GM18507 (cell line): ENCODE results near the gene SERF1A.
"Not testable (repeated sequence)": the region's sequence is repeated elsewhere in the genome, so short reads cannot be mapped to it uniquely, and the experiment has no call there.

Experiments used
- DNase-seq: peaks from one replicate; pipeline ENCODE4 v3.0.0; 2011; ENCODE audit warnings: low read depth; ENCODE audit not compliant: insufficient read length; ENCODE audit errors: extremely low spot score
- FAIRE-seq: peaks from 2 replicates; lab custom pipeline; 2011; peaks lifted over from hg19 to GRCh38; lab: Jason Lieb, UNC

Gene SERF1A

GRCh38 chr5:70900533-70901271 lies at the start of gene SERF1A:
Gene SERF1A (plus strand): TSS chr5:70900669. CDS start chr5:70900870, 201 bp downstream.
- FAIRE-seq: peak; percentile 75
- DNase-seq: not testable (repeated sequence)

DNA sequence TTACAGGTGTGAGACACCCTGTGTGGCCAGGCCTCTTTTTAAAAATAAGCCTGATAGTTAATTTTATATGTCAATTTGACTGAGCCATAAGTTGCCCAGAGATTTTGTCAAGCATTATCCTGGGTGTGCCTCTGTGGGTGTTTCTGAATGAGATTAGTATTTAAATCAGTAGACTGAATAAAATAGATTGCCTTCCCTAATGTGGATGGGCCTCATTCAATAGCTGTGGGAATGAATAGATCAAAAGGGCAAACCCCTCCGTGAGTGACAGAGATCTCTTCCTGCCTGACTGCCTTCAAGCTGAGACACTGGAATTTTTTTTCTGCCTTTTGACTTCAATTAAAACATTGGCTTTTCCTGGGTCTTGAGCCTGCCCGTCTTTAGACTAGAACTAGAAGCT lies 33.7 kb upstream of the SERF1A start:
- not testable (repeated sequence) for FAIRE-seq, DNase-seq

DNA sequence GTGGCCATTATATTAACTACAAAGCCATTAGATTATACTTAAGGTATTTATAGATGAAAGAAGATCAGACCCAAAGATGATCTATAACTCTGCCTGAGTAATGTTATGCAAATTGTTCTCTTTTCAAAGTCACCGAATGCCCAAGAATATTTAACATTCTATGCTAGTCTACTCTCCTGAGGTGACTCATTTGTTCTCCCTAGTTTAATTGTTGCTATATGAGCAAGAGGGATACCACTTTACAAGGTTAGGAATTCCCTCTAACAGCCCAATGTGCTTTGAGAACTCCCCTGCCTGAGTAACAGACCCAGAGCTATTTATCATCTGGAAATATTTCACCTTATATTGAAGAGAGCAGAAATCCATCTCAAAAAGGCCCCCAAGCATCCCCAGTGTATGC lies 29.8 kb upstream of the SERF1A start:
- FAIRE-seq, DNase-seq: not testable (repeated sequence)

GRCh38 chr5:70896076-70896475 lies 4.4 kb upstream of the SERF1A start:
- DNase-seq, FAIRE-seq: not testable (repeated sequence)

DNA sequence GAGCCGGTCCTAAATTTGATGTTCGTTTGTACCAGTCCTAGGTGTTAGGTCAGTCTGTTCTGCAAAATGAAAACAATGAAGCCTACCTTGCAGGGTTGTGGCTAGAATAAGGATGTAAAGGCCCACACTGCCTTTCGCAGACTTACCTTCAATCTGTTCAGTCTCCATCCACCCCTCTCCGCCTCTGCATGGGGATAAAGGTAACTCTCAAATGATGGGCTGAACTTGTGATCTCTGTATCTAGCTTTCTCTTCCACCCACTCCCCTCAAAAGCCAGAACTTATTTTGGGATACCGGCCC lies 753 bp downstream of the SERF1A start:
- peak; percentile 46 for FAIRE-seq

GRCh38 chr5:70906624-70907023 lies 6.2 kb downstream of the SERF1A start:
- not testable (repeated sequence) for FAIRE-seq, DNase-seq

More for the DNA sequence above, 753 bp downstream of the SERF1A start:
- not testable (repeated sequence) for DNase-seq

DNA sequence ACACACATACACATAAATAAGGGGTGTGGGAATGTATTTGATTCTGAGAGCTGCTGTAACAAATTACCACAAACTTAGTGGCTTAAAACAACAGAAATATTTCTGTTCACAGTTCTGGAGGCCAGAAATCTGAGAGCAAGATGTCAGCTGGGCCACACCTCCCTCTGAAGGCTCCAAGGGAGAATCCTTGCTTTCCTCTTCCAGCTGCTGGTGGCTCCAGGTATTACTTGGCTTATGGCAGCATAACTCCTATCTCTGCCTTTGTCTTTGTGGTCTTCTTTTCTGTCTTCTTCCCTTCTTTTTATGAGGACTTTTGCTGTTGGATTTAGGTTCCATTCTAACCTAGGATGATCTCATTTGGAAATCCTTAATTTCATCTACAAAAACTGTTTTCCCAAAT lies 16.4 kb downstream of the SERF1A start:
- not testable (repeated sequence) for DNase-seq, FAIRE-seq

DNA sequence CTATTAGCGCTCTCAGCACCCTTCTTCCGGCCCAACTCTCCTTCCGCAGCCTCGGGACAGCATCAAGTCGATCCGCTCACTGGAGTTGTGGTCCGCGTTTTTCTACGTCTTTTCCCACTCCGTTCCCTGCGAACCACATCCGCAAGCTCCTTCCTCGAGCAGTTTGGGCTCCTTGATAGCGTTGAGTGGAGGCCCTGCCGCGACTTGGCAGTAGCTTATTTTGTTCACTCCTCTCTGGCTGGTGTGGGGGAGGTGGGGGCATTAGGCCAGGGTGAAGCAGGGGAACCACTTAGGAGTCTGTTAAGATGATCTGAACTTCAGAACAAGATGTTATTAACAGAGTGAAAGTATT lies 24.7 kb downstream of the SERF1A start:
- not testable (repeated sequence) for DNase-seq, FAIRE-seq

GRCh38 chr5:70931709-70932368 lies 31.4 kb downstream of the SERF1A start:
- not testable (repeated sequence) for DNase-seq, FAIRE-seq

DNA sequence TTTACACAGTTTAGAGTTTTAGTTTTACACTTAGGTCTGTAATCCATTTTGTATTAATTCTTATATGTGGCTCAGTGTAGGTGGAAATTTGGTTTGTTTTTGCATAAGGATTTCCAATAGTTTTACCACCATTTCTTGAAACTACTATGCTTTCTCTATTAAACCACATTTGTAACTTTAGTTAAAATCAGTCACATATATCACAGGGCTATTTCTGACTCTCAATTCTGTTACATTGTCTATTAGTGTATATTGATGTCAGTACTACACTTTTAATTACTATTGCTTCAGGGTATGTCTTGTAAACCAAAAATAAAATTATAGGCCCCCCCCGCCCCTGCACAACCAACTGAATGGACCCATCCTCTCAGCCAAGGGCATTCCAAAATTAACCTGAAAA lies 32.1 kb downstream of the SERF1A start:
- not testable (repeated sequence) for FAIRE-seq, DNase-seq

- not testable (repeated sequence) for FAIRE-seq, DNase-seq
Measured at GRCh38 chr5:70953068-70953467, 52.6 kb downstream of the SERF1A start.
